ENCODE results near the gene HIVEP3.
"Not testable (repeated sequence)": the region's sequence is repeated elsewhere in the genome, so short reads cannot be mapped to it uniquely, and the experiment has no call there.

The HIVEP3 gene

DNA sequence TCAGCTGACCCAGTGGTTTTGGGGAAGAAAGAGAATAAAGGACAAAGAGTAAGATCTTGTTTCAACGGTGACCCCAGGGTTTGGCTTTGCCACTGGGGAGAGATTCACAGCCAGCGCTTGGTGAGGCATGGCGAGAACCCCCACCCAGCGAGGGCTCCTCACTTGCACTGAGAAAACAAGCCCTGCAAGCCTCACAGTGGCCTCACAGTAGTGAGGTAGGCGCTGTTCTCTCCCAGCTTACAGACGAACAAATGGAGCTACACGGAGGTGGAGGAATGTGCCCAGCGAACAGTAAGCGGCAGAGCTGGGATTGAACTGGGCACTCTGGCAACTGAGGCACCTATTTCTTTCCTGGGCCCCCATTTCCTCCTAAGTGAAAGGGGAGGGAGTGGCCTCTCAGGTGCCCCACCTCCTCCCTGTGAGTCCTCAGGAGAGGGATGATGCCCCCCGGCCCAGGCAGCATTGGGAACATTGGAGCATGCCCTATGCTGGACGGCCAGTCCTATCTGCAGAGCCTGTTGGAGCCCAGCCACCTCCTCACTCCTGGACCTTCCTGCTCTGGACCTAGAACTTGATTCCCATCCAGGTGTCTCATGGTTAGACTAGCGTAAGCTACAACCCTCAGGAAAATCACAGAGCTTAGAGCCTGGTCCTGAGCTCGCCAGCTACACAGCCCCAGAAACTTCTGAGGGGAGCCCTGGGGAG is 360.8 kb downstream of the HIVEP3 start:
- no peak overlapping the region for H2AFZ ChIP-seq (ENCODE audit: low read depth)
- H3K9ac ChIP-seq: no peak overlapping the region
- no peak overlapping the region for H3K4me2 ChIP-seq
- H3K27me3 ChIP-seq (ENCODE audit: insufficient read depth, low read depth): no peaks in the 10 kb centered on the region
- H3K79me2 ChIP-seq (ENCODE audit: insufficient read depth, low read depth): no peaks in the 10 kb centered on the region
- H3K36me3 ChIP-seq (ENCODE audit: insufficient read depth): no peaks in the 10 kb centered on the region
- TF ChIP-seq, protein P1, sequence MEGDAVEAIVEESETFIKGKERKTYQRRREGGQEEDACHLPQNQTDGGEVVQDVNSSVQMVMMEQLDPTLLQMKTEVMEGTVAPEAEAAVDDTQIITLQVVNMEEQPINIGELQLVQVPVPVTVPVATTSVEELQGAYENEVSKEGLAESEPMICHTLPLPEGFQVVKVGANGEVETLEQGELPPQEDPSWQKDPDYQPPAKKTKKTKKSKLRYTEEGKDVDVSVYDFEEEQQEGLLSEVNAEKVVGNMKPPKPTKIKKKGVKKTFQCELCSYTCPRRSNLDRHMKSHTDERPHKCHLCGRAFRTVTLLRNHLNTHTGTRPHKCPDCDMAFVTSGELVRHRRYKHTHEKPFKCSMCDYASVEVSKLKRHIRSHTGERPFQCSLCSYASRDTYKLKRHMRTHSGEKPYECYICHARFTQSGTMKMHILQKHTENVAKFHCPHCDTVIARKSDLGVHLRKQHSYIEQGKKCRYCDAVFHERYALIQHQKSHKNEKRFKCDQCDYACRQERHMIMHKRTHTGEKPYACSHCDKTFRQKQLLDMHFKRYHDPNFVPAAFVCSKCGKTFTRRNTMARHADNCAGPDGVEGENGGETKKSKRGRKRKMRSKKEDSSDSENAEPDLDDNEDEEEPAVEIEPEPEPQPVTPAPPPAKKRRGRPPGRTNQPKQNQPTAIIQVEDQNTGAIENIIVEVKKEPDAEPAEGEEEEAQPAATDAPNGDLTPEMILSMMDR (conservative IDR thresholded peaks at IDR 0.05; ENCODE audit: low read depth, low read length): no peak
- no peak overlapping the region for H3K4me3 ChIP-seq (IDR thresholded peaks at IDR 0.05; ENCODE audit: insufficient read depth, low read depth, low read length)
- no peaks in the 10 kb centered on the region for H3K4me1 ChIP-seq (ENCODE audit: low read depth, poor library complexity, severe bottlenecking)
- H4K20me1 ChIP-seq (ENCODE audit: insufficient read depth): no peaks in the 10 kb centered on the region
- no peak overlapping the region for H3K27ac ChIP-seq

DNA sequence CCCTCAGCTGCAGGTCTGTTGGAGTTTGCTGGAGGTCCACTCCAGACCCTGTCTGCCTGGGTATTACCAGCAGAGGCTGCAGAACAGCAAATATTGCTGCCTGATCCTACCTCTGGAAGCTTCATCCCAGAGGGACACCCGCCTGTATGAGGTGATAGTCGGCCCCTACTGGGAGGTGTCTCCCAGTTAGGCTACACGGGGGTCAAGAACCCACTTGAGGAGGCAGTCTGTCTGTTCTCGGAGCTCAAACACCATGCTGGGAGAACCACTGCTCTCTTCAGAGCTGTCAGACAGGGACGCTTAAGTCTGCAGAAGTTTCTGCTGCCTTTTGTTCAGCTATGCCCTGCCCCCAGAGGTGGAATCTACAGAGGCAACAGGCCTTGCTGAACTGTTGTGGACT is 364.0 kb downstream of the HIVEP3 start:
- H2AFZ ChIP-seq (ENCODE audit: low read depth); H3K36me3 ChIP-seq (ENCODE audit: insufficient read depth); H3K79me2 ChIP-seq (ENCODE audit: insufficient read depth, low read depth); H3K4me1 ChIP-seq (ENCODE audit: low read depth, poor library complexity, severe bottlenecking); H3K4me3 ChIP-seq (IDR thresholded peaks at IDR 0.05; ENCODE audit: insufficient read depth, low read depth, low read length); H3K9ac ChIP-seq; H3K27ac ChIP-seq; H3K4me2 ChIP-seq; H3K27me3 ChIP-seq (ENCODE audit: insufficient read depth, low read depth); H4K20me1 ChIP-seq (ENCODE audit: insufficient read depth): not testable (repeated sequence)

DNA sequence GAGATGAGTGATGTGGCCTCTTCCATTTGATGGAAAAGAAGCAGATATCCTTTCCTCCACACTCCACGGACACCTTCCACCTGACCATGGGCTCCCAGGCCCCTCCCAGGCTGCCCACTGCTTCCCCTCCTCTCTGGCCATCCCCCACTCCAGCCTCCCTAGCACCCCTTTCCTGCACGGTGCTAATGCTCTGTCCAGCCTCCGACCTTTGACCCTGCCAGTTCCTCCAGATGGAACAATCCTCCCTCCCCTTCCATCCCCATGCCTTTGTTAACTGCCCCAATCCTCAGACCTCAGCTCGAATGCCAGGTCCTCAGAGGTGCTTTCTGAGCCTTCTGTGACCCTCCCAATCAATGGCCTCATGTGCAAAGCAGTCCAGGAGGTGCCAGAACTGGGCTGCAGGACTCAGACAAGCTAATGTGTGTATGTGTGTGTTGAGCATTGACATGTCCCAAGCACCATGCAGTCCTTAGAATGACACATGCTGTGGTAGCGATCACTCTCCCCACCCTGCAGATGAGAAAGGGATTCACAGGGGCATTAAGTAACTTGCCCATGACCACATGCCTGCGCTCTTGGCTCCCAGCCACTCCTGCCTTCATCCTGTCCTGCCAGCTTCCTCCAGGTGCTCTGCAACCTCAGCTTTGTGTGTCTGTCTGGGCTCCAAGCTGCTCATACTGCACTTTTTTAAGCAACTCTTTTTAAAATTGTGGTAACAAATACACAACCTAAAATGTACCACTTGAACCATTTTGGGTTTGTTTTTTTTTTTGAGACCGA is 370.8 kb downstream of the HIVEP3 start:
- TF ChIP-seq, protein P1 (conservative IDR thresholded peaks at IDR 0.05; ENCODE audit: low read depth, low read length): no peak
- H3K4me3 ChIP-seq (IDR thresholded peaks at IDR 0.05; ENCODE audit: insufficient read depth, low read depth, low read length): no peak overlapping the region
- no peak overlapping the region for H3K4me2 ChIP-seq
- no peaks in the 10 kb centered on the region for H3K4me1 ChIP-seq (ENCODE audit: low read depth, poor library complexity, severe bottlenecking)
- no peaks in the 10 kb centered on the region for H3K27me3 ChIP-seq (ENCODE audit: insufficient read depth, low read depth)
- H3K9ac ChIP-seq: no peak overlapping the region
- H3K27ac ChIP-seq: no peak overlapping the region
- H3K36me3 ChIP-seq (ENCODE audit: insufficient read depth): no peaks in the 10 kb centered on the region
- H2AFZ ChIP-seq (ENCODE audit: low read depth): no peak overlapping the region
- no peaks in the 10 kb centered on the region for H4K20me1 ChIP-seq (ENCODE audit: insufficient read depth)
- H3K79me2 ChIP-seq (ENCODE audit: insufficient read depth, low read depth): no peaks in the 10 kb centered on the region

- Histone ChIP-seq H3K79me2 (ENCODE audit: insufficient read depth, low read depth) (no peaks in the 10 kb centered on the region), H2AFZ (ENCODE audit: low read depth) (no peak overlapping the region), H3K4me1 (ENCODE audit: low read depth, poor library complexity, severe bottlenecking) (no peaks in the 10 kb centered on the region), H4K20me1 (ENCODE audit: insufficient read depth) (no peaks in the 10 kb centered on the region), H3K4me2 (no peak overlapping the region), H3K4me3 (IDR thresholded peaks at IDR 0.05; ENCODE audit: insufficient read depth, low read depth, low read length) (no peak overlapping the region), H3K27me3 (ENCODE audit: insufficient read depth, low read depth) (no peaks in the 10 kb centered on the region), H3K27ac (no peak overlapping the region), H3K9ac (no peak overlapping the region), H3K36me3 (ENCODE audit: insufficient read depth) (no peaks in the 10 kb centered on the region)
- TF ChIP-seq, protein P1 (conservative IDR thresholded peaks at IDR 0.05; ENCODE audit: low read depth, low read length): no peak
Measured at GRCh38 chr1:41547336-41547735, 371.4 kb downstream of the HIVEP3 start.

- H4K20me1 ChIP-seq (ENCODE audit: insufficient read depth): no peaks in the 10 kb centered on the region
- H3K79me2 ChIP-seq (ENCODE audit: insufficient read depth, low read depth): no peaks in the 10 kb centered on the region
- H3K36me3 ChIP-seq (ENCODE audit: insufficient read depth): no peaks in the 10 kb centered on the region
- no peak overlapping the region for H3K9ac ChIP-seq
- no peaks in the 10 kb centered on the region for H3K27me3 ChIP-seq (ENCODE audit: insufficient read depth, low read depth)
- no peak overlapping the region for H2AFZ ChIP-seq (ENCODE audit: low read depth)
- H3K27ac ChIP-seq: no peak overlapping the region
- no peak overlapping the region for H3K4me3 ChIP-seq (IDR thresholded peaks at IDR 0.05; ENCODE audit: insufficient read depth, low read depth, low read length)
- H3K4me2 ChIP-seq: no peak overlapping the region
- TF ChIP-seq, protein P1 (conservative IDR thresholded peaks at IDR 0.05; ENCODE audit: low read depth, low read length): no peak
- no peaks in the 10 kb centered on the region for H3K4me1 ChIP-seq (ENCODE audit: low read depth, poor library complexity, severe bottlenecking)
Measured at GRCh38 chr1:41546833-41547135, 371.9 kb downstream of the HIVEP3 start.

All from KMS-11 (cell line).